ENCODE measurements around the gene SAP30BP.

DNA sequence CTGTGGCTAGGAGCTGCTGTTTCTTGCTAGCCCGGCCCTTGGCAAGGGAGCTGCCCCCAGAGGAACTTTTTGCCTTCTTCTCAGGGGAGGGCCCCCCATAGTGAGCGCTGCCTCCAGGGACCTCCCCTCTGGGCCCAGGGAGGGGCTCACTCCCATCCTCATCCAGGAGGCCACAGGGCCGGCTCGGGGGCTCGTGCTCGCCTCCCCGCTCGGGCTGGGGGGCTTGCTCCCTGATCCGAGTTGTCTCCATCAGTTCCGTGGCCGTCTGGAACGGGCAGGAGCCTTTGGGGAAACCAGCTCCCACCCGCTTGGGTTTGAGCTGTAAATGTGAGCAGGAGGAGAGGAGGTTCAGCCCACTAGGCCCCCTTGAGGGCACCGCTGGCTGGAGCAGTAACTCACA lies 38.0 kb upstream of the SAP30BP start:
- no peak for TF ChIP-seq EZH2 (IDR thresholded peaks at IDR 0.05; ENCODE audit: low read depth, unreplicated experiment)
- TF ChIP-seq, protein P1, sequence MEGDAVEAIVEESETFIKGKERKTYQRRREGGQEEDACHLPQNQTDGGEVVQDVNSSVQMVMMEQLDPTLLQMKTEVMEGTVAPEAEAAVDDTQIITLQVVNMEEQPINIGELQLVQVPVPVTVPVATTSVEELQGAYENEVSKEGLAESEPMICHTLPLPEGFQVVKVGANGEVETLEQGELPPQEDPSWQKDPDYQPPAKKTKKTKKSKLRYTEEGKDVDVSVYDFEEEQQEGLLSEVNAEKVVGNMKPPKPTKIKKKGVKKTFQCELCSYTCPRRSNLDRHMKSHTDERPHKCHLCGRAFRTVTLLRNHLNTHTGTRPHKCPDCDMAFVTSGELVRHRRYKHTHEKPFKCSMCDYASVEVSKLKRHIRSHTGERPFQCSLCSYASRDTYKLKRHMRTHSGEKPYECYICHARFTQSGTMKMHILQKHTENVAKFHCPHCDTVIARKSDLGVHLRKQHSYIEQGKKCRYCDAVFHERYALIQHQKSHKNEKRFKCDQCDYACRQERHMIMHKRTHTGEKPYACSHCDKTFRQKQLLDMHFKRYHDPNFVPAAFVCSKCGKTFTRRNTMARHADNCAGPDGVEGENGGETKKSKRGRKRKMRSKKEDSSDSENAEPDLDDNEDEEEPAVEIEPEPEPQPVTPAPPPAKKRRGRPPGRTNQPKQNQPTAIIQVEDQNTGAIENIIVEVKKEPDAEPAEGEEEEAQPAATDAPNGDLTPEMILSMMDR (conservative IDR thresholded peaks at IDR 0.05; ENCODE audit: low read depth in 2 of 2), result no peak
- no peak for TF ChIP-seq CREB1 (CRISPR knock-in tag; IDR thresholded peaks at IDR 0.05; ENCODE audit: low read depth)
- TF ChIP-seq, protein P2, sequence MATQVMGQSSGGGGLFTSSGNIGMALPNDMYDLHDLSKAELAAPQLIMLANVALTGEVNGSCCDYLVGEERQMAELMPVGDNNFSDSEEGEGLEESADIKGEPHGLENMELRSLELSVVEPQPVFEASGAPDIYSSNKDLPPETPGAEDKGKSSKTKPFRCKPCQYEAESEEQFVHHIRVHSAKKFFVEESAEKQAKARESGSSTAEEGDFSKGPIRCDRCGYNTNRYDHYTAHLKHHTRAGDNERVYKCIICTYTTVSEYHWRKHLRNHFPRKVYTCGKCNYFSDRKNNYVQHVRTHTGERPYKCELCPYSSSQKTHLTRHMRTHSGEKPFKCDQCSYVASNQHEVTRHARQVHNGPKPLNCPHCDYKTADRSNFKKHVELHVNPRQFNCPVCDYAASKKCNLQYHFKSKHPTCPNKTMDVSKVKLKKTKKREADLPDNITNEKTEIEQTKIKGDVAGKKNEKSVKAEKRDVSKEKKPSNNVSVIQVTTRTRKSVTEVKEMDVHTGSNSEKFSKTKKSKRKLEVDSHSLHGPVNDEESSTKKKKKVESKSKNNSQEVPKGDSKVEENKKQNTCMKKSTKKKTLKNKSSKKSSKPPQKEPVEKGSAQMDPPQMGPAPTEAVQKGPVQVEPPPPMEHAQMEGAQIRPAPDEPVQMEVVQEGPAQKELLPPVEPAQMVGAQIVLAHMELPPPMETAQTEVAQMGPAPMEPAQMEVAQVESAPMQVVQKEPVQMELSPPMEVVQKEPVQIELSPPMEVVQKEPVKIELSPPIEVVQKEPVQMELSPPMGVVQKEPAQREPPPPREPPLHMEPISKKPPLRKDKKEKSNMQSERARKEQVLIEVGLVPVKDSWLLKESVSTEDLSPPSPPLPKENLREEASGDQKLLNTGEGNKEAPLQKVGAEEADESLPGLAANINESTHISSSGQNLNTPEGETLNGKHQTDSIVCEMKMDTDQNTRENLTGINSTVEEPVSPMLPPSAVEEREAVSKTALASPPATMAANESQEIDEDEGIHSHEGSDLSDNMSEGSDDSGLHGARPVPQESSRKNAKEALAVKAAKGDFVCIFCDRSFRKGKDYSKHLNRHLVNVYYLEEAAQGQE (IDR thresholded peaks at IDR 0.05; ENCODE audit: unreplicated experiment), result no peak
- TF ChIP-seq JUNB (IDR thresholded peaks at IDR 0.05; ENCODE audit: unreplicated experiment), result no peak
- no peak for TF ChIP-seq POLR2AphosphoS5 (IDR thresholded peaks at IDR 0.05; ENCODE audit: low read depth)
- TF ChIP-seq NANOG (IDR thresholded peaks at IDR 0.05; ENCODE audit: borderline replicate concordance), result no peak
- TF ChIP-seq STAT1 (IDR thresholded peaks at IDR 0.05; ENCODE audit: unreplicated experiment), result no peak
- TF ChIP-seq, protein P3, sequence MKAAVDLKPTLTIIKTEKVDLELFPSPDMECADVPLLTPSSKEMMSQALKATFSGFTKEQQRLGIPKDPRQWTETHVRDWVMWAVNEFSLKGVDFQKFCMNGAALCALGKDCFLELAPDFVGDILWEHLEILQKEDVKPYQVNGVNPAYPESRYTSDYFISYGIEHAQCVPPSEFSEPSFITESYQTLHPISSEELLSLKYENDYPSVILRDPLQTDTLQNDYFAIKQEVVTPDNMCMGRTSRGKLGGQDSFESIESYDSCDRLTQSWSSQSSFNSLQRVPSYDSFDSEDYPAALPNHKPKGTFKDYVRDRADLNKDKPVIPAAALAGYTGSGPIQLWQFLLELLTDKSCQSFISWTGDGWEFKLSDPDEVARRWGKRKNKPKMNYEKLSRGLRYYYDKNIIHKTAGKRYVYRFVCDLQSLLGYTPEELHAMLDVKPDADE (IDR thresholded peaks at IDR 0.05), result no peak
- no peak for TF ChIP-seq ZNF114 (CRISPR knock-in tag; IDR thresholded peaks at IDR 0.05)
- TF ChIP-seq EZH2phosphoT487 (IDR thresholded peaks at IDR 0.05; ENCODE audit: unreplicated experiment), result no peak

Data from GM23338 (cell line).